Activated naive CD8-positive, alpha-beta T cell treated with anti-CD3 and anti-CD28 coated beads, Interleukin-2, amount 50 U/mL, for 24 hours (primary cell): Measurements from ENCODE around the gene TMEM51.

Experiments
- ATAC-seq: fragments of 150-1000 bp; cut with Tn5 transposase; one replicate; pipeline ENCODE4 v1.10.0; 2021
- DNase-seq: peaks from one replicate; pipeline ENCODE4 v3.0.0; 2021
- H3K27ac Mint-ChIP-seq: one replicate; pipeline ENCODE4 v1.8.0; 2021; ENCODE audit warnings: mild to moderate bottlenecking, mixed read lengths
- H3K27me3 Mint-ChIP-seq: one replicate; pipeline ENCODE4 v1.8.0; 2021; ENCODE audit warnings: mixed read lengths
- H3K36me3 Mint-ChIP-seq: one replicate; pipeline ENCODE4 v1.8.0; 2021; ENCODE audit warnings: low read depth, mixed read lengths
- H3K4me1 Mint-ChIP-seq: one replicate; pipeline ENCODE4 v1.8.0; 2021; ENCODE audit warnings: mixed read lengths
- H3K4me3 Mint-ChIP-seq: one replicate; pipeline ENCODE4 v1.8.0; 2021; ENCODE audit warnings: mild to moderate bottlenecking, moderate library complexity, mixed read lengths
- H3K9me3 Mint-ChIP-seq: one replicate; pipeline ENCODE4 v1.8.0; 2021; ENCODE audit warnings: mixed read lengths

Gene TMEM51

GRCh38 chr1:15155191-15155590 is 1.6 kb downstream of the TMEM51 start:
- DNase-seq = no peak
- Mint-ChIP-seq H3K27me3 (peaks cover 44% of the 10 kb centered on the region), H3K4me3 (no peak overlapping the region), H3K36me3 (no peaks in the 10 kb centered on the region), H3K27ac (no peak overlapping the region), H3K4me1 (peaks cover 27% of the 10 kb centered on the region), H3K9me3 (no peaks in the 10 kb centered on the region)
- ATAC-seq = no peak

- no peak for ATAC-seq
- H3K36me3 Mint-ChIP-seq = no peaks in the 10 kb centered on the region
- no peak for DNase-seq
- H3K4me3 Mint-ChIP-seq = peak overlapping the region; percentile 34
- H3K9me3 Mint-ChIP-seq = no peaks in the 10 kb centered on the region
- peaks cover 27% of the 10 kb centered on the region for H3K4me1 Mint-ChIP-seq
- peaks cover 36% of the 10 kb centered on the region for H3K27me3 Mint-ChIP-seq
- no peak overlapping the region for H3K27ac Mint-ChIP-seq
These were observed 2.6 kb downstream of the TMEM51 start for GRCh38 chr1:15155888-15156741.

- no peaks in the 10 kb centered on the region for H3K9me3 Mint-ChIP-seq
- DNase-seq (no peak), ATAC-seq (no peak)
- no peak overlapping the region for H3K4me3 Mint-ChIP-seq
- H3K36me3 Mint-ChIP-seq = no peaks in the 10 kb centered on the region
- H3K27ac Mint-ChIP-seq = no peak overlapping the region
- H3K4me1 Mint-ChIP-seq = peaks cover 27% of the 10 kb centered on the region
- peaks cover 32% of the 10 kb centered on the region for H3K27me3 Mint-ChIP-seq
These were observed 3.3 kb downstream of the TMEM51 start for GRCh38 chr1:15156807-15157380.

GRCh38 chr1:15157524-15158399 is 4.2 kb downstream of the TMEM51 start:
- no peaks in the 10 kb centered on the region for H3K9me3 Mint-ChIP-seq
- ATAC-seq (no peak), DNase-seq (no peak)
- H3K27ac Mint-ChIP-seq = no peak overlapping the region
- peaks cover 27% of the 10 kb centered on the region for H3K27me3 Mint-ChIP-seq
- H3K4me1 Mint-ChIP-seq = peaks cover 24% of the 10 kb centered on the region
- no peak overlapping the region for H3K4me3 Mint-ChIP-seq
- no peaks in the 10 kb centered on the region for H3K36me3 Mint-ChIP-seq

- no peak for DNase-seq
- Mint-ChIP-seq H3K4me1 (peaks cover 23% of the 10 kb centered on the region), H3K9me3 (no peaks in the 10 kb centered on the region), H3K4me3 (no peak overlapping the region), H3K27me3 (peaks cover 22% of the 10 kb centered on the region), H3K36me3 (no peaks in the 10 kb centered on the region), H3K27ac (no peak overlapping the region)
- ATAC-seq = no peak
These were observed 5.1 kb downstream of the TMEM51 start for GRCh38 chr1:15158506-15159165.

- Mint-ChIP-seq H3K36me3 (no peaks in the 10 kb centered on the region), H3K27me3 (peaks cover 21% of the 10 kb centered on the region), H3K4me1 (peaks cover 22% of the 10 kb centered on the region), H3K27ac (no peak overlapping the region), H3K9me3 (no peaks in the 10 kb centered on the region), H3K4me3 (no peak overlapping the region)
- DNase-seq = no peak
- ATAC-seq = no peak
These were observed 5.6 kb downstream of the TMEM51 start for GRCh38 chr1:15159166-15159555.

- DNase-seq (no peak), ATAC-seq (no peak)
- Mint-ChIP-seq H3K9me3 (no peaks in the 10 kb centered on the region), H3K36me3 (no peaks in the 10 kb centered on the region), H3K4me1 (peaks cover 12% of the 10 kb centered on the region), H3K27me3 (peaks cover 8% of the 10 kb centered on the region), H3K27ac (no peak overlapping the region), H3K4me3 (no peak overlapping the region)
These were observed 7.1 kb downstream of the TMEM51 start for GRCh38 chr1:15160626-15161025.

GRCh38 chr1:15167386-15167785 is 13.8 kb downstream of the TMEM51 start:
- Mint-ChIP-seq H3K4me3 (no peak overlapping the region), H3K27ac (no peak overlapping the region), H3K27me3 (peaks cover 16% of the 10 kb centered on the region), H3K4me1 (peaks cover 6% of the 10 kb centered on the region), H3K36me3 (no peaks in the 10 kb centered on the region), H3K9me3 (no peaks in the 10 kb centered on the region)
- DNase-seq (no peak), ATAC-seq (no peak)

GRCh38 chr1:15168479-15168878 is 14.9 kb downstream of the TMEM51 start:
- no peaks in the 10 kb centered on the region for H3K9me3 Mint-ChIP-seq
- H3K27ac Mint-ChIP-seq = no peak overlapping the region
- DNase-seq (no peak), ATAC-seq (no peak)
- peaks cover 7% of the 10 kb centered on the region for H3K4me1 Mint-ChIP-seq
- H3K4me3 Mint-ChIP-seq = no peak overlapping the region
- peaks cover 22% of the 10 kb centered on the region for H3K27me3 Mint-ChIP-seq
- no peaks in the 10 kb centered on the region for H3K36me3 Mint-ChIP-seq

- Mint-ChIP-seq H3K4me3 (no peak overlapping the region), H3K27ac (no peak overlapping the region), H3K27me3 (peaks cover 25% of the 10 kb centered on the region), H3K4me1 (peaks cover 22% of the 10 kb centered on the region), H3K36me3 (no peaks in the 10 kb centered on the region), H3K9me3 (no peaks in the 10 kb centered on the region)
- no peak for ATAC-seq
- no peak for DNase-seq
These were observed 16.5 kb downstream of the TMEM51 start for GRCh38 chr1:15170071-15170470.

GRCh38 chr1:15171271-15171908 is 17.8 kb downstream of the TMEM51 start:
- no peak overlapping the region for H3K27ac Mint-ChIP-seq
- no peaks in the 10 kb centered on the region for H3K36me3 Mint-ChIP-seq
- H3K4me3 Mint-ChIP-seq = no peak overlapping the region
- peaks cover 32% of the 10 kb centered on the region for H3K27me3 Mint-ChIP-seq
- H3K9me3 Mint-ChIP-seq = peaks cover 8% of the 10 kb centered on the region
- peaks cover 30% of the 10 kb centered on the region for H3K4me1 Mint-ChIP-seq
- no peak for ATAC-seq
- DNase-seq = no peak

- Mint-ChIP-seq H3K4me1 (peaks cover 30% of the 10 kb centered on the region), H3K9me3 (peaks cover 8% of the 10 kb centered on the region), H3K36me3 (no peaks in the 10 kb centered on the region), H3K4me3 (no peak overlapping the region), H3K27ac (no peak overlapping the region), H3K27me3 (peaks cover 41% of the 10 kb centered on the region)
- DNase-seq (no peak), ATAC-seq (no peak)
These were observed 19.1 kb downstream of the TMEM51 start for GRCh38 chr1:15172405-15173259.

- Mint-ChIP-seq H3K27me3 (peaks cover 43% of the 10 kb centered on the region), H3K4me3 (no peak overlapping the region), H3K36me3 (no peaks in the 10 kb centered on the region), H3K9me3 (peaks cover 8% of the 10 kb centered on the region), H3K27ac (no peak overlapping the region), H3K4me1 (peaks cover 30% of the 10 kb centered on the region)
- DNase-seq = no peak
- peak; percentile 37 for ATAC-seq
These were observed 20.5 kb downstream of the TMEM51 start for GRCh38 chr1:15173863-15174614.
